Activated B cell treated with CpG ODN at 0.5 μM for 24 hours (primary cell): ENCODE results near the gene RUNDC3A. TPM values are rescaled to one million over a fixed set of nuclear protein-coding genes. Genes with fewer than 3 reads are reported as not detected.

Experiments
- ATAC-seq: fragments of 200-7000 bp; cut with Tn5 transposase; one replicate; pipeline ENCODE4 v1.10.0; 2021; ENCODE audit warnings: low read depth, mild to moderate bottlenecking, moderate library complexity
- CTCF ChIA-PET: fragments of 350-600 bp; sonication (Branson Sonifier 250); formaldehyde crosslinking; loops from one replicate; lab custom pipeline; 2021; ENCODE audit warnings: antibody characterized with exemption; lab: Charles Lee
- POLR2A ChIA-PET: fragments of 350-600 bp; sonication (Branson Sonifier 250); formaldehyde crosslinking; loops from one replicate; lab custom pipeline; 2021; ENCODE audit warnings: antibody characterized with exemption; lab: Charles Lee
- DNase-seq: peaks from one replicate; pipeline ENCODE4 v3.0.0; 2022
- H3K27ac Mint-ChIP-seq: one replicate; pipeline ENCODE4 v1.8.0; 2020; ENCODE audit warnings: mixed read lengths
- H3K27me3 Mint-ChIP-seq: one replicate; pipeline ENCODE4 v1.8.0; 2021; ENCODE audit warnings: mixed read lengths
- H3K36me3 Mint-ChIP-seq: one replicate; pipeline ENCODE4 v1.8.0; 2021; ENCODE audit warnings: low read depth, mixed read lengths
- H3K4me1 Mint-ChIP-seq: one replicate; pipeline ENCODE4 v1.8.0; 2021; ENCODE audit warnings: mixed read lengths
- H3K4me3 Mint-ChIP-seq: one replicate; pipeline ENCODE4 v1.8.0; 2020; ENCODE audit warnings: mild to moderate bottlenecking, mixed read lengths
- H3K9me3 Mint-ChIP-seq: one replicate; pipeline ENCODE4 v1.8.0; 2020; ENCODE audit warnings: mixed read lengths
- CTCF ChIP-seq: fragments of 200-600 bp; IDR thresholded peaks from one replicate; pipeline ENCODE4 v1.8.0; 2022; ENCODE audit warnings: antibody characterized with exemption, mild to moderate bottlenecking
- intact Hi-C: fragments of 100-400 bp; cut with micrococcal nuclease; formaldehyde crosslinking; loops from one replicate; pipeline ENCODE4 v1.15.1; 2024
- total RNA-seq: library from RNA; stranded (reverse); gene quantifications from 2 replicates; pipeline ENCODE4 v1.2.3, GENCODE V29; 2022

Gene RUNDC3A
- total RNA-seq, 1 donor from 2014 or later, result 0.07 TPM

GRCh38 chr17:44348234-44348987 is 40.0 kb downstream of the RUNDC3A start:
- intact Hi-C loops, result loop anchor here (1.0 to 10.0 kb wide), 6 partner anchors 23 to 966 kb away; partner anchors contain the start of genes G6PC3, HDAC5 and MAP3K14
- Mint-ChIP-seq H3K4me3 (peak overlapping the region; percentile 45), H3K9me3 (no peaks in the 10 kb centered on the region), H3K27me3 (no peaks in the 10 kb centered on the region), H3K27ac (peak overlapping the region; percentile 89), H3K36me3 (peaks cover 50% of the 10 kb centered on the region), H3K4me1 (peaks cover 71% of the 10 kb centered on the region)
- DNase-seq (peak; percentile 72), ATAC-seq (peak; percentile 69)
- CTCF ChIA-PET, result interaction anchor here (0.7 to 12.4 kb wide), 10 partner anchors 13 to 180 kb away, joined by 3 to 108 read pairs (median 4); partner anchors contain the start of gene FAM171A2
- TF ChIP-seq CTCF, result no peak
- POLR2A ChIA-PET, result interaction anchor here (0.6 to 8.7 kb wide), 16 partner anchors 15 to 955 kb away, joined by 3 to 241 read pairs (median 8); partner anchors contain the start of genes ATXN7L3, HDAC5, LSM12 and SLC25A39

- intact Hi-C loops, result loop anchor here (1.0 to 10.0 kb wide), 6 partner anchors 24 to 966 kb away; partner anchors contain the start of genes G6PC3, HDAC5 and MAP3K14
- DNase-seq (no peak), ATAC-seq (no peak)
- Mint-ChIP-seq H3K4me3 (peak overlapping the region; percentile 45), H3K9me3 (no peaks in the 10 kb centered on the region), H3K27ac (peak overlapping the region; percentile 89), H3K36me3 (peaks cover 50% of the 10 kb centered on the region), H3K4me1 (peaks cover 70% of the 10 kb centered on the region), H3K27me3 (no peaks in the 10 kb centered on the region)
- no peak for TF ChIP-seq CTCF
- ChIA-PET CTCF (interaction anchor here (1.4 to 12.4 kb wide), 6 partner anchors 13 to 147 kb away, joined by 3 to 108 read pairs (median 6); no protein-coding TSS in a partner anchor), POLR2A (interaction anchor here (0.7 to 8.7 kb wide), 6 partner anchors 21 to 955 kb away, joined by 3 to 241 read pairs (median 18); partner anchors contain the start of genes ATXN7L3, TMUB2 and UBTF)
Measured at GRCh38 chr17:44348988-44349364, 40.6 kb downstream of the RUNDC3A start.

DNA sequence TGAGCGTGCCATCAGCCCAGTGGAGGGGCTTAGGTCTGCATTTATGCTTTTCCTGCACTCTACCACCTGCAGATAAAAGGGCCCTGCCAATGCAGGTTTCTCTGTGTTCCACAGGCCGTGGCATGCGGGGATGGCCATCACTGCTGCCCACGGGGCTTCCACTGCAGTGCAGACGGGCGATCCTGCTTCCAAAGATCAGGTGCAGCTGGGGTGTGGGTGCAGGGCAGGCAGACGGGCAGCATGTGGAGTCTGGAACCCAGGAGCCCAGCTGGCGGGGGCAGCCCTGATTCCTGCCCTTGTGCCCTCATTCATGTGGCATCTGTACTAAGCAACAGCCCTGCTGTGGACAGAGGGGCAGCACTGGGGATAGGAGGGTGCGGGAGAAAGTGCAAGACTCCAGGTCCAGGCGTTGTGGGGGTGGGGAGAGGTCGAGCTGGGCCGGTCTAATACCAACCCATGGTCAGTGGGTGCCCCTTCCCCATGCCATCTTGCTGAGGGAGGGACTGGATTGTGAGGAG is 41.2 kb downstream of the RUNDC3A start:
- intact Hi-C loops, result loop anchor here (1.0 to 10.0 kb wide), 8 partner anchors 18 to 965 kb away; partner anchors contain the start of genes G6PC3, HDAC5, HROB and MAP3K14
- Mint-ChIP-seq H3K9me3 (no peaks in the 10 kb centered on the region), H3K4me3 (no peak overlapping the region), H3K27ac (peak overlapping the region; percentile 18), H3K4me1 (peaks cover 65% of the 10 kb centered on the region), H3K27me3 (no peaks in the 10 kb centered on the region), H3K36me3 (peaks cover 50% of the 10 kb centered on the region)
- DNase-seq (no peak), ATAC-seq (no peak)
- POLR2A ChIA-PET, result interaction anchor here (0.6 to 8.7 kb wide), 7 partner anchors 18 to 207 kb away, joined by 3 to 241 read pairs (median 12); partner anchors contain the start of genes SLC25A39, TMUB2 and UBTF
- TF ChIP-seq CTCF, result no peak
- CTCF ChIA-PET, result interaction anchor here (1.0 to 12.4 kb wide), 8 partner anchors 14 to 144 kb away, joined by 3 to 108 read pairs (median 6); no protein-coding TSS in a partner anchor

DNA sequence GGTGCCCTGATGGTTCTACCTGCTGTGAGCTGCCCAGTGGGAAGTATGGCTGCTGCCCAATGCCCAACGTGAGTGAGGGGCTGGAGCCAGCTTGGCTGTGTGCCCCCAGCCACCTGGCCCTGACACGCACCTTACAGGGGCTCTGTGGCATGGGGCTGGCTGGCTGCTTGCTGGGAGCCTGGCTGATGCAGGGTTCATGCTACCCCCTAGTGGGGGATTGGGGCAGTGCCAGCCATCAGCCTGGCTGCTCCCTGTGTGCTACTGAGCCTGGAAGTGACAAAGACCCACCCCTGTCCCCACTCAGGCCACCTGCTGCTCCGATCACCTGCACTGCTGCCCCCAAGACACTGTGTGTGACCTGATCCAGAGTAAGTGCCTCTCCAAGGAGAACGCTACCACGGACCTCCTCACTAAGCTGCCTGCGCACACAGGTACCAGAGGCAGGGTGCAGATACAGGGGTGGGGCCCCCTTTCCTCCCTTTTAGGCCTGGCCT is 42.4 kb downstream of the RUNDC3A start:
- POLR2A ChIA-PET, result interaction anchor here (0.6 to 8.7 kb wide), 5 partner anchors 19 to 144 kb away, joined by 3 to 241 read pairs (median 8); partner anchors contain the start of genes SLC25A39 and UBTF
- Mint-ChIP-seq H3K27ac (peak overlapping the region; percentile 65), H3K36me3 (peaks cover 43% of the 10 kb centered on the region), H3K4me3 (no peak overlapping the region), H3K9me3 (no peaks in the 10 kb centered on the region), H3K4me1 (peaks cover 54% of the 10 kb centered on the region), H3K27me3 (no peaks in the 10 kb centered on the region)
- no peak for TF ChIP-seq CTCF
- peak; percentile 71 for DNase-seq
- intact Hi-C loops, result loop anchor here (1.0 to 5.0 kb wide), 4 partner anchors 19 to 406 kb away; partner anchors contain the start of gene HROB
- ATAC-seq, result peak; percentile 42
- CTCF ChIA-PET, result interaction anchor here (0.7 to 12.4 kb wide), 15 partner anchors 9 to 210 kb away, joined by 3 to 108 read pairs (median 5); partner anchors contain the start of gene UBTF
